A549 treated with RU486 at 1 μM for 4 hours (cell line): ENCODE results near the gene THAP9. TPM values are rescaled to one million over a fixed set of nuclear protein-coding genes. Genes with fewer than 3 reads are reported as not detected.

Experiments
- total RNA-seq: library from RNA; stranded (reverse); fragments of 200-300 nt; extraction: Qiagen RNA extraction; gene quantifications from 5 replicates; pipeline ENCODE4 v1.2.3, GENCODE V29; 2022; ENCODE audit warnings: low read depth

THAP9 gene, protein sequence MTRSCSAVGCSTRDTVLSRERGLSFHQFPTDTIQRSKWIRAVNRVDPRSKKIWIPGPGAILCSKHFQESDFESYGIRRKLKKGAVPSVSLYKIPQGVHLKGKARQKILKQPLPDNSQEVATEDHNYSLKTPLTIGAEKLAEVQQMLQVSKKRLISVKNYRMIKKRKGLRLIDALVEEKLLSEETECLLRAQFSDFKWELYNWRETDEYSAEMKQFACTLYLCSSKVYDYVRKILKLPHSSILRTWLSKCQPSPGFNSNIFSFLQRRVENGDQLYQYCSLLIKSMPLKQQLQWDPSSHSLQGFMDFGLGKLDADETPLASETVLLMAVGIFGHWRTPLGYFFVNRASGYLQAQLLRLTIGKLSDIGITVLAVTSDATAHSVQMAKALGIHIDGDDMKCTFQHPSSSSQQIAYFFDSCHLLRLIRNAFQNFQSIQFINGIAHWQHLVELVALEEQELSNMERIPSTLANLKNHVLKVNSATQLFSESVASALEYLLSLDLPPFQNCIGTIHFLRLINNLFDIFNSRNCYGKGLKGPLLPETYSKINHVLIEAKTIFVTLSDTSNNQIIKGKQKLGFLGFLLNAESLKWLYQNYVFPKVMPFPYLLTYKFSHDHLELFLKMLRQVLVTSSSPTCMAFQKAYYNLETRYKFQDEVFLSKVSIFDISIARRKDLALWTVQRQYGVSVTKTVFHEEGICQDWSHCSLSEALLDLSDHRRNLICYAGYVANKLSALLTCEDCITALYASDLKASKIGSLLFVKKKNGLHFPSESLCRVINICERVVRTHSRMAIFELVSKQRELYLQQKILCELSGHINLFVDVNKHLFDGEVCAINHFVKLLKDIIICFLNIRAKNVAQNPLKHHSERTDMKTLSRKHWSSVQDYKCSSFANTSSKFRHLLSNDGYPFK
- 1.0 to 2.6 TPM (median 1.8 TPM) in 5 replicates for total RNA-seq

GRCh38 chr4:82900411-82901182 is at the start of gene THAP9:
THAP9 (plus strand) TSS chr4:82900735; CDS start chr4:82900803, 68 bp downstream.

DNA sequence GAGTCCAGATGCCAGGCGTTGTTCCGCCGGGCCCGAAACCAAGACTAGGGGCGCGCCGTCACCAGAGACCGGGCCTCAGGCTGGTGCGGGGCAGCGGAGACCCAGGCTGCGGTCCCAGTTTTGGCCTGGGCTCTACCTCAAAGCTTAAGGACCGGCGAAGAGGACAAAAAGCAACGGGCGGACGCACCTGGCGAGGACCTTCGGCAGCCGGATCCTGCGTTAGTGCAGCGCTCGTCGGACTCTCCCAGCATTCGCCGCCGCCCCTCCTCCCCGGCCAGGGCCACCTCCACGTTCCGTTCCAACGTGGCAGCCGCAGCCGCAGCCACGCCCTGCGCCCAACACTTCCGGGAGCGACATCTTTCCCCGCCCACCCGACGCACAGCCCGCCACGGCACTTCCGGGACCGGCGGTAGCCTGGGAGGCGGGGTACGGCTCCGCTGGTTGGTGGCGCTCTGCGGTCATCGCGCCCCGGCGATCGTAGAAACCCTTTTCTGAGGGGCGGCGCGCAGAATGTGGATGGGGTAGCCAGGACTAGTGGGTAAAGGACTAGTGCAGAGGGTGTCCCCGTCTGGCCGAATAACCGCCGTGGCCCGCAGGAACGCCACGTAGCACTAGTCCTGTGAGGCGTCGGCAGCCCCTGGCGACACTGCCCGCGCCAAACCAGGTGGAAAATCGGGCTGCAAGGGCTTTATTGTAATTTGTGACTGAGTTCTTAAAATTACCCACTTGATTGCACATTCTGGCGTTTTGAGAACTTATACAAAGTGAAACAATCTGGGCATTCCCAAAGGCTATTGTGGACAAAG is 9.4 kb upstream of the THAP9 start, which contains the start of gene SEC31A:
SEC31A (minus strand) TSS at position 253 of the 806 bp plus-strand sequence. CDS start 9,217 bp downstream, outside the sequence.

Other genes starting within 250 kb of the THAP9 start
- 4.2 to 7.8 TPM (median 7.1 TPM) in 5 replicates for gene SCD5, start 101.9 kb upstream of the THAP9 start, total RNA-seq
- 77.9 to 89.1 TPM (median 85.9 TPM) in 5 replicates for gene SEC31A, start 9.6 kb upstream of the THAP9 start, total RNA-seq
- 4.1 to 7.8 TPM (median 7.2 TPM) in 5 replicates for gene LIN54, start 110.1 kb downstream of the THAP9 start, total RNA-seq
- 23.3 to 39.3 TPM (median 26.5 TPM) in 5 replicates for gene COPS4, start 134.4 kb downstream of the THAP9 start, total RNA-seq
- gene PLAC8, start 214.0 kb downstream of the THAP9 start, total RNA-seq, result 0.66 to 1.6 TPM (median 1.1 TPM) in 5 replicates